ENCODE measurements around the gene PRPS1L1.

Gene PRPS1L1

DNA sequence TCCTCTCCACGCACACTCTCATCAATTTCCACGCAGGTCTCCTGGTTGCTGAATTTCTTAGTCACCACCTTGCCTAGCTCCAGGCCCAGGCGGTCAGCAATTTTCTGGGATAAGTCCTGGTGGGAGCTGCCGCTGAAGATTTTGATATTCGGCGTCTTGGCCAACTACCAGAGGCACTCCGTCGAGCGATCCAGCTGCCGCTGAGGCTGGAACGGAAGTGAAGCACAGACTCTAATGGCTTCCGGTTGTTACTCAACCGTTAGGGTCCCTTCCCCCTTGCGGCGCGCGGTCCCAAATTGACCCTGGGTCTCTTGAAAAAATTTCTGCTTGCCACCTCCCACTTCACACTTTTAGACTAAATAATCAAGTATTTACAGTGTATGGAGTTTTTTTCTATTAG, at the start of gene PRPS1L1:
Gene PRPS1L1 (minus strand): TSS at position 219 of the 400 bp plus-strand sequence.
- DNase-seq (ENCODE audit: low spot score): no peak

DNA sequence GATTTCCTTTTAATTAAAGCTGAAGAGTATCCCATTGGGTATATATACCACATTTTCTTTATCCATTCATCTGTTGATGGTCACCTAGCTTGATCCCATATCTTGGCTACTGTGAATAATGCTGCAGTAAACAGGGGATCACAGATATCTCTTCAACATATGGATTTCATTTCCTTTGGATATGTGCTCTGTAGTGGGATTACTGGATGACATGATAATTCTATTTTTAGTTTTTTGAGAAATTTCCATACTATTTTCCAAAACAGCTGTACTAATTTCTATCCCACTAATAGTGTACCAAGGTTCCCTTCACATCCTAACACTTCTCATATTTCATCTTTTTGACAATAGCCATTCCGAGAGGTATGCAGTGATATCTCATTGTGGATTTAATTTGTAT, 48.8 kb upstream of the PRPS1L1 start:
- no peak for DNase-seq (ENCODE audit: low spot score)

DNA sequence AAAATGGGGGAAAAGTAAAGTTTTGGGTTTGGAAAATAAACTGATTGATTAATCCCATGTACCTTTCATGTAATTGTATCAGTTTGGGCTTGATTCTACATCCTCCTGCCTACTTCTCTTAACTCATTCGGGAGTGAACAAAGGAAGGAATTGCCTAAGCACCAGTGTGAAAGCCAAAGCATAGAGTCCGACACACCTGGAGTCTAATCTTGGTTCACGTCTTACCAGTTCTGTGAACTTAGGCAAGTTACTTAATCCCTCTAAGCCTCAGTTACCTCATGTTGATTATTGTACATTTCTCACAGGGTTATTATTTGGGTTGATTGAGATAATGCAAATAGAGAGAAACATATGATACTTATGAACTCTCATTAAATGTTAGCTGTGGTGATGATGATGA, 41.1 kb upstream of the PRPS1L1 start:
- no peak for DNase-seq (ENCODE audit: low spot score)

GRCh38 chr7:18064242-18064838, 36.7 kb upstream of the PRPS1L1 start:
- DNase-seq (ENCODE audit: low spot score): no peak

GRCh38 chr7:18063149-18063901, 35.7 kb upstream of the PRPS1L1 start:
- DNase-seq (ENCODE audit: low spot score): no peak

DNA sequence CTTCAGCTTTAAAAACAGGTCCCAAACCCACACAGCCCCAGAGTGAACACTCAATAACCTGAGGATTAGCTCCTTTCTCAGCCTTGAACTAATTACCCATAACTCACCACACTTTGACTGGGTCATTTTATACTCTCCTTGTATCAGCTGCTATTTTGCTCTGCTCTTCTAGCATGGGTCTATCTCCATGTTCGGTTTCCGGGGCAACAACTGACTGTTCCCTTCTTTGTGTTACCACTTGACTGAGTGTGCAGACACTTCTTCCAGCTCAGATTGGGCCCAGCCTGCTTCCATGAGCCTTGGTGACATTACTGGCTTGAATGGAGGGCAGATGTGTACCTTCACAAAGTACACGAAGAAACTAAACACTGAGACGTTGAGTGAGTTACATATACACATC, 31.5 kb upstream of the PRPS1L1 start:
- no peak for DNase-seq (ENCODE audit: low spot score)

GRCh38 chr7:18053941-18054340, 26.3 kb upstream of the PRPS1L1 start:
- no peak for DNase-seq (ENCODE audit: low spot score)

DNA sequence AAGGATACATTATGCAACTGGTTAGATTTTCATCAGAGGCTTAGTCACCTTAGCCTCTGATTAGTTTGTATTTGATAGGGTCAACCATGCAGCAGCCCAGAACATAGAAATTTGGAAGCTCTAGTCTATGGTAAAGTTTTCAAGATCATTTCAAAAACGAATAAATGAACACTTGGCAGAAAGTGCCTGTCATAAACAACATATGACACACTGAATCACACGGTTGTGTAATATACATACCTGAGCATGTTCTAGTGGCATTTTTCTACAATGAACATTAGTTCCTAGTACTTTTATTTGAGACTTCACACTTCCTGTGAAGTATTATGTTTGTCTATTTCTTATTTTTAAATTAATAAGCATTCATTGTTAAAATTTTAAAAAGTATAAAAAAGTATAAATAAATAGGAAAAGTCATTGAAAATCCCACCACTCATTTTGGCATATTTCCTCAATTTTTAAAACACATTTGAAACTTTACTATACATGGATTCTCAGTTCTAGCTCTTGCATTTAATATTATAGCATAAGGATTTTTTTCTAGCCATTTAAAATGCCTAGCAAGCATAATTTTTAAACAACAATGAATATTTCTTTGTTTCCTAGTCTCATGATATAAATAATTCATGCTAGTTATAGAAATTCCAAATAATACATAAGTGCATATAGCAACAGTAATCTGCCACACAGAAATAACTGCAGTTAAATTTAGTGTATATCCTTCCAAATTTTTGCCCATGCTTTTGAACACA, 25.7 kb upstream of the PRPS1L1 start:
- DNase-seq (ENCODE audit: low spot score): no peak

DNA sequence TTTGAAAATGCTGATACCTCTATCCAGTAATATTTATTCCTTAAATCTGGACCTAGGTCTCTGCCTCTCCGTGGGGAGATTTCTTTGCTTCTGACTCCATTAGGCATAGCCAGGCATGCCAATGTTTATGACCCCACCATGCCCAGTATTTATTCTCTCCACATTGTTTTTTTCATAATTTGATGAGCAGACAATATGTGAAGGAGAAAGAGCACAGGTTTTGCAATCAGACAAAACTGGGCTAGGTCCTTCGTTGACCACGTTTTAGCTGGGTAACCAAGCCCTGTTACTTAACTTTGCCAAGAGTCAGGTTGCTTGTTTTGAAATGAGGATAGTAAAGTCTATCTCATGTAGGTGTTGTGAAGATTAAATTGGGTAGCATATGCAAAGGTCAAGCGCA, 21.6 kb upstream of the PRPS1L1 start:
- no peak for DNase-seq (ENCODE audit: low spot score)

GRCh38 chr7:18046601-18047000, 19.0 kb upstream of the PRPS1L1 start:
- no peak for DNase-seq (ENCODE audit: low spot score)

DNA sequence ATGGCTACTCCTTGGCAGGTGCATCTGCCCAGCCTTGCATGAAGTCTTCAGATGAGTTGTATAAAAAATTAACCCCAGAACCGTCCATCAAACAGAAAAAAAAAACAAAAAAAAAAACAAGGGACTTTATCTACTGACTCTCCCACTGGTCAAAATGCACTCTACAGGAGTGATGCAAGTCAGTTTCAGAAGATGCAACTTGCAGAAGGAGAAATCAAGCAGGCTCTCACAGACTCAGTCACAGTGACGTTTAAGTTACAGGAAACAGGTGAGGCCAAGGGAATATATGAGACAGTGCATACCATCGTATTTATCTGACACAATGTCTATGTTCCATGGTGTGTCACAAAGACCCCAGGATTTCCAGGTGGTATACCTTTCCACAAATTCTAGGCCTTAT, 17.5 kb upstream of the PRPS1L1 start:
- no peak for DNase-seq (ENCODE audit: low spot score)

DNA sequence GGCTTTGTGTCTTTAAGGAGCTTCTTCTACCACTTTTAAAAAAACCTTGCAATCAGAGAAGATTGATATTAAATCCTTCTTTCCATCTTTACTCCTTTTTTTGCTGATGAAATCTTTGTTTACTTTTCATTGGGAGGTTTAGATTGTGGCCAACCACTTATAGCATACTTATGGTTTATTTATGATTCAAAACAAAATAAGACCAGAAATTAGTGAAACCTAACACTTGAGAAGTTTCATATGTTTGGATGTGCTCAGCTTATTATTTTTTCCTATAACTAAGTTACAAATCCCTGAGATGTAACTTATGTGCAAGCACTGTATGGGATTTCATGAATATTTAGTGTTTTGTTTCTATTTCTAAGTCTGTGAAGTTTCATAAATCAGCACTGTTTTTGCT, 13.5 kb upstream of the PRPS1L1 start:
- DNase-seq (ENCODE audit: low spot score): no peak

DNA sequence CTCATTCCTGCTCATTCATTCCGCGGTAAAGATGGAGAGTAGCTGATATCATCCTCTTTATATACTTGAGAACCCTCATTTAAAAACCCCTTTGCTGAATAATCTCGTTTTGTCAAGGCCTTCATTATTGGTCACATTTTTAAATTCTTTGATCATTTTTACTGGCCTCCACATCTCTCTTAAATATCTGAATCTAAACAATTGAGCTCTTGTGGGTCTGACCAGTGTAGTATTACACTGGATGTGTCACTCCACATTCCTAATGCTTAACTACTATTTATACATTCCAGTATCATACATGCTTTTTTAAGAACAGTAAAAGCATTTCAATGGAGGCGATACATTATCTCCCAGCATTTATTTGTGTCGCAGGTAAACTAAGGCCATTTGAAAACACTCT, 12.6 kb upstream of the PRPS1L1 start:
- no peak for DNase-seq (ENCODE audit: low spot score)

- DNase-seq (ENCODE audit: low spot score): no peak
These were observed 10.7 kb upstream of the PRPS1L1 start for GRCh38 chr7:18038382-18038781.

DNA sequence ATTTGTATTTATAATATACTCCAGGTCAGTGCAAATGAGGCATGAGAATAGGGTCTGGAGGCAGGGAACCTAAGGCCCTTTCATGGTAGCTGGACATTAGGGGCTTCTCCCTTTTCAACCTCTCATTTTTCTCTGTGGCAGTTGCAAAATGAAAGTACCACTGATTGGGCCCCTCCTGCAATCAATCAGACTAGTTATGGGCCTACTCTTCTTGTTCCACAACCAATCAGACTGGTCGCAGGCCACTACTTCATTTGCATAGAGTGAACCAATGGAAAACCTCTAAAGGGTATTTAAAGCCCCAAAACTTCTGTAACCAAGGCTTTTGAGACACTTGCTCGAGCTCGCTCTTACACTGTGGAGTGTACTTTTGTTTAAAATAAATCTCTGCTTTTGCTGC, 10.0 kb upstream of the PRPS1L1 start:
- DNase-seq (ENCODE audit: low spot score): no peak

DNA sequence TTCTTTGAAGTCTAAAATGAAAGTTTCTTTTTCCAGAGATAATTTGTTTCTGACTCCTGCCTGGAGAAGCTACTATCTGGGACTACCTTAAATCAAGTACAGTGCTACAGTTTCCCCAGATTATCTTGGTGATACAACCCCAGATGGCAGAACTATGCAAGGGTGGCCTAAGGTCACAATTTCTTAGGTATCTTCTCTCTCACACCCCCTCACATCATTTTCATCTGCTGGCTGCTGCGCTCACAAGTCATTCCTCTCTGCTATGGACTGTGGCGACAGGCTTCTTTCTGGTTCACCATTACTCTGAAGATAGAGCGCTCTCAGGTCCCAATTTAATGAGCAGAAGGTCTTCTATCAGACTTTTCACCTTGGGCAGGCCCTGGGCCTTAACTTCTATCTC, 9.1 kb upstream of the PRPS1L1 start:
- no peak for DNase-seq (ENCODE audit: low spot score)

GRCh38 chr7:18030758-18031157, 3.1 kb upstream of the PRPS1L1 start:
- no peak for DNase-seq (ENCODE audit: low spot score)

DNA sequence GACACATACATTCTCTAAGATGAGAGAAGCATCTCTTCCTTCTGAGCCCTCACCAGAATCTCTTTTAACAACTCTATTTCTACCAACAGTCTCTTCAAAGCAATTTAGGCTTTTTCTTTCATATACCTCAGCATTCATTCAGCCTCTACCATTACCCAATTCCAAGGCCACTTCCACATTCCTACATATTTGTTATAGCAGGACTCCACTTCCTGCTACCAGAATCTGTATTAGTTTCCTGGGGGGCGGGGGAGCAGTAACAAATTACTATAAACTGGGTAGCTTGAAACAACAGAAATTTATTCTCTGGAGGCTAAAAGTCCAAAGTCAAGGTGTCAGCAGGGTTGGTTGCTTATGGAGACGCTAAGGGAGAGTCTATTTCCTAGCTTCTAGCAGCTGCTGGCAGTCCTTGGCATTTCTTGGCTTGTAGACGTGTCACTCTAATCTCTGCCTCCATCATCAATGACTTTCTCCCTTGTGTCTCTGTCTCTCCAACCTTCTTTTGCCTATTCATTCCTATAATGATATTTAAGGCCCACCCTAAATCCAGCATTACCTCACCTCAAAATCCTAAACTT, 7.4 kb downstream of the PRPS1L1 start:
- DNase-seq (ENCODE audit: low spot score): no peak

- DNase-seq (ENCODE audit: low spot score): no peak
These were observed 8.1 kb downstream of the PRPS1L1 start for GRCh38 chr7:18019555-18019954.

DNA sequence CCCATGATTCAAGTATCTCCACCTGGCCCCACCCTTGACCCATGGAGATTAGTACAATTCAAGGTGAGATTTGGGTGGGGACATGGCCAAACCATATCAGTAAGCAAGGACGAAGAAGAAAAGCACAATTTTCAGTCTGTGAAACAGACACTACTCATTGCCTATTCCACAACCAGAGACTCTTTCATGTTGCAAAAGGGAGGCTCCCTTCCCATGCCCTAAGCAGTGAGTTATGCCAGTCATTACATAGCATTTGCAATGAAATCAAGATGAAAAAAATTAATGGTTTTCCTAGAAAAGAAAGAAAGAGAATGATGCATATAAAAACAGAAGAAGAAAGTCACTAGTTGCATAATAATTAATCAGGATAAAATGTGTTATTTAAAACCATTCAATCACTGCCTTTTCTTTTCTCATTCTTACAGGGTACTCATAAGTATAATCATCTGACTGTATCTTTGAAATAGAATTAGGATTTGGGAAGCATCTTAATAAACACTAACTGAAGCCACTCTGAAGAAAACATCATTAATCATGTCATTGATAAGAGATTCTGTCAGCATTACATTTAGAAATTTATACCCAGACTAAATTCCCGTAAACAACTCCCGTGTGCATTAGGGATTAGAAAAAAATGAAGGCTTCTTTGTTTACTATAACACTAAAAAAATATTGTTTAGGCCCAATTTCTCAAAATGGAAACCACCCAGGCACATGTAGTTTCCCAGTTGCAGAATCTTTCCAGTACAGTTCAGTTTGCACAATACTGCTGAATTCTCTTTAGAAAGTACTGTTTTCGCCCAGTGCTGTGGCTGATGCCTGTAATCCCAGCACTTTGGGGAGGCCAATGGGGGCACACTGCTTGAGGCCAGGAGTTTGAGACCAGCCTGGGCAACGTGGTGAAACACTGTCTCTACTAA, 9.1 kb downstream of the PRPS1L1 start:
- no peak for DNase-seq (ENCODE audit: low spot score)

GRCh38 chr7:18016547-18017444, 10.8 kb downstream of the PRPS1L1 start:
- no peak for DNase-seq (ENCODE audit: low spot score)
